ENCODE measurements around the gene LIMK2. TPM values are rescaled to one million over a fixed set of nuclear protein-coding genes. Genes with fewer than 3 reads are reported as not detected.

LIMK2 gene
- total and polyA plus RNA-seq, 10 of the 15 experiments (the other 5 are each of a cell fraction or from before 2014, with no cell fraction given): 2.9 to 40.4 (median 26.7) TPM

DNA sequence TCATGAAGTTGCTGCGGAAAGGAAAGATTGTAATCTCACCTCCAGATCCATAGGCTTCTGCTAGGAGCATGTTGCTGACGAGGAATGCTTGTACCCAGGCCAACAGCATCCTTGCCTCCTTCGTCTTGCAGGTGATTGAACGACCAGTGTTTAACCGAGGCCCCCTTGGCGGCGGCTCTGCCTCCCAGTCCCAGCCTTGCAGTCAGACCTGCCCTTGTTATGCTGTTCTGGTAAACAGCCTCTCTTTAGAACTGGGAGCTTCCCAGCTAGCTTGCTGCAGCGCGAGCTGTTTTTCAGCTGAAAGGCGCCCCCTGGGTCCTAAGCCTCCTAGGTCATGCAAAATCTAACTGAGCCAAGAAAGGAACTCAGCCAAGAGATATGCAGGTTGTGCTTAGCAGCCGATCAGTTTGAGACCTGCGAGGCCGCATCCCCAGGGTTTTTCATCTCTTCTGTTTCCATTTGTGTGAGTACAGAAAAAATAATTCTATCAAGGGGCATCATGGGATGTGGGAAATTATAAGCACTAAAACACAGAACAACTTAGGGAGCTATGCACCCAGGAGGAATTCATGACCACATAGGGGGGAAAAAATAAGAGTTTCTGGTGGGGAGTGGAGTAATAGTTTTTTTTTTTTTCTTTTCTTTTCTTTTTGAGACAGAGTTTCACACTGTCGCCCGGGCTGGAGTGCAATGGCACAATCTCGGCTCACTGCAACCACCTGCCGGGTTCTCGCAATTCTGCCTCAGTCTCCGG, 80.3 kb downstream of the LIMK2 start, which contains the start of gene PIK3IP1 (continued):
- TF ChIP-seq, protein P1, sequence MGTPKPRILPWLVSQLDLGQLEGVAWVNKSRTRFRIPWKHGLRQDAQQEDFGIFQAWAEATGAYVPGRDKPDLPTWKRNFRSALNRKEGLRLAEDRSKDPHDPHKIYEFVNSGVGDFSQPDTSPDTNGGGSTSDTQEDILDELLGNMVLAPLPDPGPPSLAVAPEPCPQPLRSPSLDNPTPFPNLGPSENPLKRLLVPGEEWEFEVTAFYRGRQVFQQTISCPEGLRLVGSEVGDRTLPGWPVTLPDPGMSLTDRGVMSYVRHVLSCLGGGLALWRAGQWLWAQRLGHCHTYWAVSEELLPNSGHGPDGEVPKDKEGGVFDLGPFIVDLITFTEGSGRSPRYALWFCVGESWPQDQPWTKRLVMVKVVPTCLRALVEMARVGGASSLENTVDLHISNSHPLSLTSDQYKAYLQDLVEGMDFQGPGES (IDR thresholded peaks at IDR 0.05): no peak
- peak; percentile 50; the same call in 1 of the 2 replicates for TF ChIP-seq TAF1 (IDR thresholded peaks at IDR 0.05; ENCODE audit: borderline replicate concordance, low read depth, low read length)
- peak; percentile 32 for TF ChIP-seq SP1 (IDR thresholded peaks at IDR 0.05; ENCODE audit: low read depth, low read length)
- TF ChIP-seq, protein P2, sequence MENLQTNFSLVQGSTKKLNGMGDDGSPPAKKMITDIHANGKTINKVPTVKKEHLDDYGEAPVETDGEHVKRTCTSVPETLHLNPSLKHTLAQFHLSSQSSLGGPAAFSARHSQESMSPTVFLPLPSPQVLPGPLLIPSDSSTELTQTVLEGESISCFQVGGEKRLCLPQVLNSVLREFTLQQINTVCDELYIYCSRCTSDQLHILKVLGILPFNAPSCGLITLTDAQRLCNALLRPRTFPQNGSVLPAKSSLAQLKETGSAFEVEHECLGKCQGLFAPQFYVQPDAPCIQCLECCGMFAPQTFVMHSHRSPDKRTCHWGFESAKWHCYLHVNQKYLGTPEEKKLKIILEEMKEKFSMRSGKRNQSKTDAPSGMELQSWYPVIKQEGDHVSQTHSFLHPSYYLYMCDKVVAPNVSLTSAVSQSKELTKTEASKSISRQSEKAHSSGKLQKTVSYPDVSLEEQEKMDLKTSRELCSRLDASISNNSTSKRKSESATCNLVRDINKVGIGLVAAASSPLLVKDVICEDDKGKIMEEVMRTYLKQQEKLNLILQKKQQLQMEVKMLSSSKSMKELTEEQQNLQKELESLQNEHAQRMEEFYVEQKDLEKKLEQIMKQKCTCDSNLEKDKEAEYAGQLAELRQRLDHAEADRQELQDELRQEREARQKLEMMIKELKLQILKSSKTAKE (IDR thresholded peaks at IDR 0.05; ENCODE audit: low read depth, poor library complexity, severe bottlenecking): no peak
- TF ChIP-seq MEF2B (IDR thresholded peaks at IDR 0.05; ENCODE audit: partially characterized antibody, poor library complexity, severe bottlenecking): no peak
- TF ChIP-seq ZZZ3 (IDR thresholded peaks at IDR 0.05; ENCODE audit: control insufficient read depth, insufficient read length, low read depth): no peak
- TF ChIP-seq BRCA1 (IDR thresholded peaks at IDR 0.05; ENCODE audit: low read depth, low read length): no peak
- TF ChIP-seq IRF4 (IDR thresholded peaks at IDR 0.05; ENCODE audit: low read depth, low read length): 0 out of 2 replicates have a peak, but pooled peaks have one; percentile 22
- TF ChIP-seq FOS (IDR thresholded peaks at IDR 0.05; ENCODE audit: borderline replicate concordance, extremely low read depth, insufficient read length): no peak
- no peak; the same call in 1 of the 2 replicates for TF ChIP-seq ZNF217 (IDR thresholded peaks at IDR 0.05)
- TF ChIP-seq POLR2AphosphoS2 (IDR thresholded peaks at IDR 0.05; ENCODE audit: low read depth, low read length): no peak
- TF ChIP-seq, protein P3, sequence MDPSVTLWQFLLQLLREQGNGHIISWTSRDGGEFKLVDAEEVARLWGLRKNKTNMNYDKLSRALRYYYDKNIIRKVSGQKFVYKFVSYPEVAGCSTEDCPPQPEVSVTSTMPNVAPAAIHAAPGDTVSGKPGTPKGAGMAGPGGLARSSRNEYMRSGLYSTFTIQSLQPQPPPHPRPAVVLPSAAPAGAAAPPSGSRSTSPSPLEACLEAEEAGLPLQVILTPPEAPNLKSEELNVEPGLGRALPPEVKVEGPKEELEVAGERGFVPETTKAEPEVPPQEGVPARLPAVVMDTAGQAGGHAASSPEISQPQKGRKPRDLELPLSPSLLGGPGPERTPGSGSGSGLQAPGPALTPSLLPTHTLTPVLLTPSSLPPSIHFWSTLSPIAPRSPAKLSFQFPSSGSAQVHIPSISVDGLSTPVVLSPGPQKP (IDR thresholded peaks at IDR 0.05; ENCODE audit: low read depth, low read length): no peak
- no peak for TF ChIP-seq SMAD5 (IDR thresholded peaks at IDR 0.05; ENCODE audit: low read depth)
- no peak; the same call in 1 of the 2 replicates for TF ChIP-seq RB1 (IDR thresholded peaks at IDR 0.05; ENCODE audit: borderline replicate concordance)
- no peak for TF ChIP-seq GATAD2B (conservative IDR thresholded peaks at IDR 0.05; ENCODE audit: low read depth)
- TF ChIP-seq MYC (IDR thresholded peaks at IDR 0.05; ENCODE audit: insufficient read depth, insufficient read length, insufficient replicate concordance, low read length, severe bottlenecking): no peak
- TF ChIP-seq ETV6 (conservative IDR thresholded peaks at IDR 0.05 in 1 of 2, IDR thresholded peaks at IDR 0.05 in 1 of 2; ENCODE audit: borderline replicate concordance in 1 of 2, low read depth in 1 of 2): no peak
- no peak for TF ChIP-seq SREBF2 (IDR thresholded peaks at IDR 0.05; ENCODE audit: low read length)
- TF ChIP-seq BMI1 (IDR thresholded peaks at IDR 0.05; ENCODE audit: borderline replicate concordance): no peak
- no peak for TF ChIP-seq SPI1 (IDR thresholded peaks at IDR 0.05; ENCODE audit: borderline replicate concordance, insufficient read depth, low read depth, low read length)
- 0 out of 2 replicates have a peak, but pooled peaks have one; percentile 25 for TF ChIP-seq TCF12 (IDR thresholded peaks at IDR 0.05; ENCODE audit: low read depth, low read length)
- TF ChIP-seq, protein P4, sequence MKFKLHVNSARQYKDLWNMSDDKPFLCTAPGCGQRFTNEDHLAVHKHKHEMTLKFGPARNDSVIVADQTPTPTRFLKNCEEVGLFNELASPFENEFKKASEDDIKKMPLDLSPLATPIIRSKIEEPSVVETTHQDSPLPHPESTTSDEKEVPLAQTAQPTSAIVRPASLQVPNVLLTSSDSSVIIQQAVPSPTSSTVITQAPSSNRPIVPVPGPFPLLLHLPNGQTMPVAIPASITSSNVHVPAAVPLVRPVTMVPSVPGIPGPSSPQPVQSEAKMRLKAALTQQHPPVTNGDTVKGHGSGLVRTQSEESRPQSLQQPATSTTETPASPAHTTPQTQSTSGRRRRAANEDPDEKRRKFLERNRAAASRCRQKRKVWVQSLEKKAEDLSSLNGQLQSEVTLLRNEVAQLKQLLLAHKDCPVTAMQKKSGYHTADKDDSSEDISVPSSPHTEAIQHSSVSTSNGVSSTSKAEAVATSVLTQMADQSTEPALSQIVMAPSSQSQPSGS (IDR thresholded peaks at IDR 0.05; ENCODE audit: low read length): no peak
- TF ChIP-seq ATF7 (IDR thresholded peaks at IDR 0.05; ENCODE audit: low read depth): no peak
- no peak for TF ChIP-seq RFX5 (IDR thresholded peaks at IDR 0.05; ENCODE audit: low read depth, low read length)
- no peak for TF ChIP-seq MEF2A (IDR thresholded peaks at IDR 0.05; ENCODE audit: insufficient read depth, low read depth, low read length)
- 0 out of 2 replicates have a peak, but pooled peaks have one; percentile 15 for TF ChIP-seq DPF2 (IDR thresholded peaks at IDR 0.05)

Data from GM12878 (cell line).